ENCODE data around the gene BLNK.

BLNK gene

GRCh38 chr10:96272316-96273280, 1.2 kb upstream of the BLNK start:
- Histone ChIP-seq H3K4me2 (ENCODE audit: low read length) (peak overlapping the region; percentile 73), H2AFZ (peak overlapping the region; percentile 65), H3K9me3 (ENCODE audit: control insufficient read depth, low read length) (no peaks in the 10 kb centered on the region), H3K4me3 (ENCODE audit: low read depth, low read length) (peak overlapping the region; percentile 63), H3K36me3 (ENCODE audit: control insufficient read depth, insufficient read depth, low read length) (no peaks in the 10 kb centered on the region), H3K27ac (peak overlapping the region; percentile 66), H3K79me2 (no peaks in the 10 kb centered on the region), H3K27me3 (ENCODE audit: control insufficient read depth, insufficient read depth, low read length) (no peaks in the 10 kb centered on the region), H3K9ac (no peak overlapping the region), H3K4me1 (peaks cover 18% of the 10 kb centered on the region)
- TF ChIP-seq CTCF (IDR thresholded peaks at IDR 0.05), result no peak

- Histone ChIP-seq H3K4me1 (peaks cover 18% of the 10 kb centered on the region), H3K36me3 (ENCODE audit: control insufficient read depth, insufficient read depth, low read length) (no peaks in the 10 kb centered on the region), H3K9me3 (ENCODE audit: control insufficient read depth, low read length) (no peaks in the 10 kb centered on the region), H3K27me3 (ENCODE audit: control insufficient read depth, insufficient read depth, low read length) (no peaks in the 10 kb centered on the region), H3K4me2 (ENCODE audit: low read length) (peak overlapping the region; percentile 73), H3K79me2 (no peaks in the 10 kb centered on the region), H2AFZ (peak overlapping the region; percentile 65), H3K27ac (peak overlapping the region; percentile 66), H3K4me3 (ENCODE audit: low read depth, low read length) (peak overlapping the region; percentile 63), H3K9ac (no peak overlapping the region)
- no peak for TF ChIP-seq CTCF (IDR thresholded peaks at IDR 0.05)
Measured at GRCh38 chr10:96270571-96270970, 798 bp downstream of the BLNK start.

GRCh38 chr10:96269438-96270300, 1.7 kb downstream of the BLNK start:
- Histone ChIP-seq H3K4me3 (ENCODE audit: low read depth, low read length) (peak overlapping the region; percentile 3), H3K27me3 (ENCODE audit: control insufficient read depth, insufficient read depth, low read length) (no peaks in the 10 kb centered on the region), H3K36me3 (ENCODE audit: control insufficient read depth, insufficient read depth, low read length) (no peaks in the 10 kb centered on the region), H3K27ac (no peak overlapping the region), H3K4me2 (ENCODE audit: low read length) (peak overlapping the region; percentile 43), H3K9me3 (ENCODE audit: control insufficient read depth, low read length) (no peaks in the 10 kb centered on the region), H3K4me1 (peaks cover 18% of the 10 kb centered on the region), H3K79me2 (no peaks in the 10 kb centered on the region), H2AFZ (peak overlapping the region; percentile 25), H3K9ac (no peak overlapping the region)
- no peak for TF ChIP-seq CTCF (IDR thresholded peaks at IDR 0.05)

- H3K27me3 ChIP-seq (ENCODE audit: control insufficient read depth, insufficient read depth, low read length), result no peaks in the 10 kb centered on the region
- H3K9ac ChIP-seq, result no peak overlapping the region
- H3K4me2 ChIP-seq (ENCODE audit: low read length), result no peak overlapping the region
- no peaks in the 10 kb centered on the region for H3K79me2 ChIP-seq
- H3K9me3 ChIP-seq (ENCODE audit: control insufficient read depth, low read length), result no peaks in the 10 kb centered on the region
- H3K4me3 ChIP-seq (ENCODE audit: low read depth, low read length), result no peak overlapping the region
- H3K4me1 ChIP-seq, result peaks cover 18% of the 10 kb centered on the region
- TF ChIP-seq CTCF (IDR thresholded peaks at IDR 0.05), result no peak
- H2AFZ ChIP-seq, result no peak overlapping the region
- H3K27ac ChIP-seq, result no peak overlapping the region
- H3K36me3 ChIP-seq (ENCODE audit: control insufficient read depth, insufficient read depth, low read length), result no peaks in the 10 kb centered on the region
Measured at GRCh38 chr10:96268341-96268909, 2.9 kb downstream of the BLNK start.

Measured in parathyroid adenoma (tissue), 2 donors.